Measurements from ENCODE around the gene SERPINB12. TPM values are rescaled to one million over a fixed set of nuclear protein-coding genes. Genes with fewer than 3 reads are reported as not detected.
A peak's percentile ranks its signal among the peaks of the same experiment; 100 is the strongest.

SERPINB12 gene
- total and polyA plus RNA-seq, 10 of the 15 experiments (the other 5 are each of a cell fraction or from before 2014, with no cell fraction given): not detected

- TF ChIP-seq LARP7 (IDR thresholded peaks at IDR 0.05) (no peak), NR2F1 (conservative IDR thresholded peaks at IDR 0.05) (no peak), IKZF1 (conservative IDR thresholded peaks at IDR 0.05) (no peak), MTA2 (IDR thresholded peaks at IDR 0.05; ENCODE audit: low read depth) (no peak), STAT1 (conservative IDR thresholded peaks at IDR 0.05) (no peak), E4F1 (IDR thresholded peaks at IDR 0.05; ENCODE audit: borderline replicate concordance, partially characterized antibody) (no peak), POU2F2 (IDR thresholded peaks at IDR 0.05; ENCODE audit: borderline replicate concordance, low read depth, low read length) (no peak), RAD51 (IDR thresholded peaks at IDR 0.05) (no peak), MTA3 (IDR thresholded peaks at IDR 0.05; ENCODE audit: borderline replicate concordance, low read length) (no peak), IRF4 (IDR thresholded peaks at IDR 0.05; ENCODE audit: low read depth, low read length) (0 out of 2 replicates have a peak, but pooled peaks have one; percentile 22), TARDBP (IDR thresholded peaks at IDR 0.05; ENCODE audit: borderline replicate concordance) (no peak), ZBTB40 (IDR thresholded peaks at IDR 0.05; ENCODE audit: borderline replicate concordance) (no peak), ZBTB4 (CRISPR knock-in tag; IDR thresholded peaks at IDR 0.05) (no peak), HCFC1 (IDR thresholded peaks at IDR 0.05; ENCODE audit: low read length) (no peak), ASH2L (IDR thresholded peaks at IDR 0.05; ENCODE audit: borderline replicate concordance, low read depth) (no peak), YBX1 (IDR thresholded peaks at IDR 0.05) (no peak), NKRF (conservative IDR thresholded peaks at IDR 0.05) (no peak), GATAD2B (conservative IDR thresholded peaks at IDR 0.05; ENCODE audit: low read depth) (no peak)
- TF ChIP-seq, protein P1, sequence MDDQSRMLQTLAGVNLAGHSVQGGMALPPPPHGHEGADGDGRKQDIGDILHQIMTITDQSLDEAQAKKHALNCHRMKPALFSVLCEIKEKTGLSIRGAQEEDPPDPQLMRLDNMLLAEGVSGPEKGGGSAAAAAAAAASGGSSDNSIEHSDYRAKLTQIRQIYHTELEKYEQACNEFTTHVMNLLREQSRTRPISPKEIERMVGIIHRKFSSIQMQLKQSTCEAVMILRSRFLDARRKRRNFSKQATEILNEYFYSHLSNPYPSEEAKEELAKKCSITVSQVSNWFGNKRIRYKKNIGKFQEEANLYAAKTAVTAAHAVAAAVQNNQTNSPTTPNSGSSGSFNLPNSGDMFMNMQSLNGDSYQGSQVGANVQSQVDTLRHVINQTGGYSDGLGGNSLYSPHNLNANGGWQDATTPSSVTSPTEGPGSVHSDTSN (IDR thresholded peaks at IDR 0.05; ENCODE audit: insufficient replicate concordance, low read depth, low read length): no peak
These were observed 61.6 kb downstream of the SERPINB12 start (continued) for GRCh38 chr18:63603772-63604171.

Data from GM12878 (cell line).